Stimulated activated CD4-positive, alpha-beta T cell treated with anti-CD3 and anti-CD28 coated beads, TNF-alpha, amount 100 ng/mL, for 48 hours (primary cell): Measurements from ENCODE around the gene NUAK2.
A peak's percentile ranks its signal among the peaks of the same experiment; 100 is the strongest.

Experiments
- DNase-seq, 3 donors: peaks; one replicate each; pipeline ENCODE4 v3.0.0-alpha.2; 2020; ENCODE audit warnings: low read depth in 3 of 3

Gene NUAK2

GRCh38 chr1:205319081-205320018, 2.2 kb downstream of the NUAK2 start:
- DNase-seq: peak in 1 of 3 donors; percentile 20

GRCh38 chr1:205318231-205318991, 3.1 kb downstream of the NUAK2 start:
- no peak for DNase-seq

GRCh38 chr1:205317311-205317917, 4.1 kb downstream of the NUAK2 start:
- DNase-seq: no peak

- DNase-seq: no peak
Measured at GRCh38 chr1:205316161-205316566, 5.4 kb downstream of the NUAK2 start.

GRCh38 chr1:205315008-205315618, 6.4 kb downstream of the NUAK2 start:
- DNase-seq: no peak

- peak in 1 of 3 donors; percentile 25 for DNase-seq
Measured at GRCh38 chr1:205313563-205314308, 7.8 kb downstream of the NUAK2 start.

- no peak for DNase-seq
Measured at GRCh38 chr1:205312866-205313562, 8.5 kb downstream of the NUAK2 start.

GRCh38 chr1:205310976-205311704, 10.4 kb downstream of the NUAK2 start:
- DNase-seq: no peak

GRCh38 chr1:205309741-205310140, 11.8 kb downstream of the NUAK2 start:
- no peak for DNase-seq

- DNase-seq: no peak
Measured at GRCh38 chr1:205306929-205307566, 14.5 kb downstream of the NUAK2 start.

GRCh38 chr1:205304695-205305070, 16.9 kb downstream of the NUAK2 start:
- no peak for DNase-seq

- DNase-seq: no peak
Measured at GRCh38 chr1:205304046-205304694, 17.4 kb downstream of the NUAK2 start.

- no peak for DNase-seq
Measured at GRCh38 chr1:205303247-205303888, 18.2 kb downstream of the NUAK2 start.

- no peak for DNase-seq
Measured at GRCh38 chr1:205301842-205302588, 19.5 kb downstream of the NUAK2 start.

GRCh38 chr1:205301205-205301821, 20.2 kb downstream of the NUAK2 start:
- no peak for DNase-seq

GRCh38 chr1:205300149-205300548, 21.4 kb downstream of the NUAK2 start:
- DNase-seq: no peak
